GM19455 (cell line): ENCODE results near the gene STIP1.

Source experiments
- ATAC-seq: cut with Tn5 transposase; IDR thresholded peaks from one replicate; pipeline ENCODE4 v1.9.1; 2021; ENCODE audit not compliant: unreplicated experiment

STIP1 gene

GRCh38 chr11:64220271-64220670 is 34.3 kb downstream of the STIP1 start:
- no peak for ATAC-seq

- ATAC-seq: no peak
Observed at GRCh38 chr11:64220798-64221197, 34.8 kb downstream of the STIP1 start.

GRCh38 chr11:64222651-64223000 is 36.7 kb downstream of the STIP1 start:
- ATAC-seq: no peak

- ATAC-seq: no peak
Observed at GRCh38 chr11:64223001-64223651, 37.2 kb downstream of the STIP1 start.

- no peak for ATAC-seq
Observed at GRCh38 chr11:64224151-64224890, 38.4 kb downstream of the STIP1 start.

GRCh38 chr11:64224891-64225607 is 39.1 kb downstream of the STIP1 start:
- no peak for ATAC-seq

GRCh38 chr11:64225608-64226506 is 39.9 kb downstream of the STIP1 start, which contains the start of the genes NUDT22 and TRPT1:
Gene NUDT22 (plus strand): TSS chr11:64226274. CDS start chr11:64226653, 379 bp downstream.
Gene TRPT1 (minus strand): TSS chr11:64226186. CDS start chr11:64225860, 326 bp downstream.
- ATAC-seq: no peak

GRCh38 chr11:64226507-64227051 is 40.6 kb downstream of the STIP1 start:
- ATAC-seq: no peak

- no peak for ATAC-seq
Observed at GRCh38 chr11:64227405-64227956, 41.5 kb downstream of the STIP1 start.

GRCh38 chr11:64229090-64229743 is 43.2 kb downstream of the STIP1 start:
- no peak for ATAC-seq

- no peak for ATAC-seq
Observed at GRCh38 chr11:64229744-64230170, 43.8 kb downstream of the STIP1 start.

- peak; percentile 45 for ATAC-seq
Observed at GRCh38 chr11:64230171-64230984, 44.4 kb downstream of the STIP1 start, which contains the start of gene DNAJC4. Gene DNAJC4 (plus strand): TSS chr11:64230548. CDS start chr11:64230855, 307 bp downstream.

- ATAC-seq: no peak
Observed at GRCh38 chr11:64230985-64231365, 45.0 kb downstream of the STIP1 start.

- ATAC-seq: no peak
Observed at GRCh38 chr11:64231546-64231945, 45.6 kb downstream of the STIP1 start.

GRCh38 chr11:64232182-64232966 is 46.4 kb downstream of the STIP1 start:
- no peak for ATAC-seq

GRCh38 chr11:64232967-64233315 is 47.0 kb downstream of the STIP1 start:
- no peak for ATAC-seq

GRCh38 chr11:64233913-64234586 is 48.1 kb downstream of the STIP1 start, which contains the start of gene VEGFB:
Gene VEGFB (plus strand): TSS chr11:64234584. CDS start chr11:64234834, 250 bp downstream.
- no peak for ATAC-seq
